AG20443 (cell line): ENCODE results near the gene ARMH1.
"Not testable (repeated sequence)": the region's sequence is repeated elsewhere in the genome, so short reads cannot be mapped to it uniquely, and the experiment has no call there.

Experiments used
- DNase-seq: peaks from one replicate; pipeline ENCODE4 v3.0.0; 2012; ENCODE audit warnings: low spot score, mixed read lengths

ARMH1 gene

GRCh38 chr1:44644806-44645205, 29.7 kb upstream of the ARMH1 start:
- no peak for DNase-seq

- DNase-seq = peak; percentile 87
These were observed 28.9 kb upstream of the ARMH1 start for GRCh38 chr1:44645476-44646244.

- no peak for DNase-seq
These were observed 28.0 kb upstream of the ARMH1 start for GRCh38 chr1:44646261-44647110.

- DNase-seq = no peak
These were observed 26.6 kb upstream of the ARMH1 start for GRCh38 chr1:44647896-44648295.

- DNase-seq = no peak
These were observed 25.8 kb upstream of the ARMH1 start for GRCh38 chr1:44648529-44649250.

- no peak for DNase-seq
These were observed 24.7 kb upstream of the ARMH1 start for GRCh38 chr1:44649788-44650158.

GRCh38 chr1:44650159-44650831, 24.2 kb upstream of the ARMH1 start:
- DNase-seq = no peak

- no peak for DNase-seq
These were observed 23.4 kb upstream of the ARMH1 start for GRCh38 chr1:44651069-44651468.

- peak; percentile 87 for DNase-seq
These were observed 21.9 kb upstream of the ARMH1 start for GRCh38 chr1:44652445-44653106.

GRCh38 chr1:44653107-44653964, 21.2 kb upstream of the ARMH1 start:
- no peak for DNase-seq

GRCh38 chr1:44654621-44655187, 19.8 kb upstream of the ARMH1 start:
- no peak for DNase-seq

- DNase-seq = peak; percentile 56
These were observed 18.9 kb upstream of the ARMH1 start for GRCh38 chr1:44655609-44656008.

GRCh38 chr1:44659566-44659965, 14.9 kb upstream of the ARMH1 start:
- DNase-seq = no peak

- DNase-seq = no peak
These were observed 14.3 kb upstream of the ARMH1 start for GRCh38 chr1:44660176-44660575.

GRCh38 chr1:44661781-44662682, 12.5 kb upstream of the ARMH1 start:
- no peak for DNase-seq

GRCh38 chr1:44662683-44663030, 11.9 kb upstream of the ARMH1 start:
- DNase-seq = no peak

GRCh38 chr1:44663417-44663816, 11.1 kb upstream of the ARMH1 start:
- no peak for DNase-seq

- no peak for DNase-seq
These were observed 9.7 kb upstream of the ARMH1 start for GRCh38 chr1:44664730-44665370.

- DNase-seq = not testable (repeated sequence)
These were observed 7.8 kb upstream of the ARMH1 start for GRCh38 chr1:44666719-44667118.
